Stimulated activated CD8-positive, alpha-beta memory T cell treated with anti-CD3 and anti-CD28 coated beads, Interleukin-12 subunit alpha, Interleukin-12 subunit beta, amount 100 ng/mL, for 4 hours (primary cell): ENCODE measurements around the gene KIAA0825.
"Not testable (repeated sequence)": the region's sequence is repeated elsewhere in the genome, so short reads cannot be mapped to it uniquely, and the experiment has no call there.

Experiments used
- DNase-seq: peaks from one replicate; pipeline ENCODE4 v3.0.0-alpha.2; 2020; ENCODE audit warnings: low read depth

KIAA0825 gene

DNA sequence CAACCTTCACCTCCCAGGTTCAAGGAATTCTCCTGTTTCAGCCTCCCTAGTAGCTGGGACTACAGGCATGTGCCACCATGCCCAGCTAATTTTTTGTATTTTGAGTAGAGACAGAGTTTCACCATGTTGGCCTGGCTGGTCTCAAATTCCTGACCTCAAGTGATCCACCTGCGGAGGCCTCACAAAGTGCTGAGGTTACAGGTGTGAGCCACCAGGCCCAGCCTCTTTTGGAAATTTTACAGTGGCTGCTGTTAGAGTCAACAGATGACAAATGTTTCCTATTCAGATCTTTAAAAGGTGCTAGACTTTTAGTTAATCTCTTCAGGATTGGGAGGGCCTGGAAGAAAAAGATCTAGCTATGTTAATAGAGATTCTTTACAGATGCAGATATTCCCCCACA lies 45.1 kb downstream of the KIAA0825 start:
- not testable (repeated sequence) for DNase-seq

DNA sequence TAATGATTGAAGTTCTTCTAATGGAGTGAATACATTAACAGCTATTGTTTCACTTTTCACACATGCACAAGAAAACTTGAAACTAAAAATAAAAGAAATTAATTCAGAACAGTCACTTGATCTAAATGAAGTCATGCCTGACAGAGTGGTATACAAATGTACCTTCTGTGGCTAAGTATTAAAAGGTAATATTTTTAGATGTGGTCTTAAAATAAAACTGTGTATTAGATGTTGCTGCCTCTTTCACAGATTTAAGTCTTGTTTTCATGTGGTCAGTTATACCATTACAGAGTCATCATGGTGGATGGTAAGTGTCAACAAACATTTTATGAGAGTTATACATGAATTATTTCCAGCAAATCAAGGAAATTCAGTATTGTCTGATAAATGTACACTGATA lies 47.0 kb downstream of the KIAA0825 start:
- DNase-seq = no peak

DNA sequence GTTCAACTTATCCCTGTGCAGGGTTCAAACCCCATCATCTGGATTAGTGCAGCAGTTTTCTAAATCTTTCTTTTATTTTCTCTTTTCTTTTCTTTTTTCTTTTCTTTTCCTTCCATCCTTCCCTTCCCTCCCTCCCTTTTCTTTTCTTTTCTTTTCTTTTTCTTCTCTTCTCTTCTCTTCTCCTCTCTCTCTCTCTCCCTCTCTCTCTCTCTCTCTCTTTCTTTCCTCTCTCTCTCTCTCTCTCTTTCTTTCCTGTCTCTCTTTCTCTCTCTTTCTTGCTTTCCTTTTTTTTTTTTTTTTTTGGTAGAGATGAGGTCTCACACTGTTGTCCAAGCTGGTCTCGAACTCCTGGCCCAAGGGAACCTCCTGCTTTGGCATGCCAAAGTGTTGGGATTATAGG lies 53.6 kb downstream of the KIAA0825 start:
- DNase-seq = no peak

DNA sequence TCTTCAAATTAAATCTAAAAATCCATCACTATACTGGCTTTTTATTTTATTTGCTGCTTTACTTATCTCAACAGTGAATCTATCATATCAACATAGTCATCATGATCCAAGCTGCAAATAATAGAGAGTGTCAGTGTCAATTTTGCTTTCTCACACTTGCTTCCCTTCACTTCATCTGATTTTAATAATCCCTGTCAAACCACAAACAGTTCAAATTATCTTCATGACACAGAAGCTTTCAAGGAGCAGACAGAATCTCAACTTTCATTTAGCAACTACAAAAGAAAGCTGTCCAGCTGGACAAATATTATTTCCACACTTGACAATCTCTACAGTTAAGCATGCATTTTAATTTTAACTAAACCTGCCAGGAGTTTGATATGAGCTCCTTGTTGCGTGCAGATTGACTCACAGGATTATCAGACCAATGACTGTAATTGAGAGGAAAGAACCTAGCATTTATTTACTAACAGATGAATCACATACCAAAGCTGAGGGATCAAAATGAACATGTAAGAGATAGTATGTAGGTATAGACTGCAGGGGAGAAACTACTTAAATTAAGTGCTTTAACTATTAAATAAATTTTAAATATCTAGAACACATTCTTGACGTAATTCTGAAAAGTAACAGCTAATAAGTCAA lies 56.0 kb downstream of the KIAA0825 start:
- no peak for DNase-seq

DNA sequence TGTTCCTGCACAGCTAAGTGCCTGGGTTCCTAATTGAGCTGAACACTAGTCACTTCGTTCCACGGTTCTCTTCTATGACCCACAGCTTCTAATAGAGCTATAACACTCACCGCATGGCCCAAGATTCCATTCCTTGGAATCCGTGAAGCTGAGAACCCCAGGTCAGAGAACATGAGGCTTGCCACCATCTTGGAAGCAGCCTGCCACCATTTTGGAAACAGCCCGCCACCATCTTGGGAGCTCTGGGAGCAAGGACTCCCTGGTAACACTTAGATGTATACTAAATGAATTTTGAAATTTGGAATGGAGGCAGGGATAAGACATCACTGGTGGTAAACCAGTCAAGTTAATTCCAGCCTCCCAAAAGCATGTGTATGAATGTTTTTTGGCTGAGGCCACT lies 60.4 kb downstream of the KIAA0825 start:
- no peak for DNase-seq

DNA sequence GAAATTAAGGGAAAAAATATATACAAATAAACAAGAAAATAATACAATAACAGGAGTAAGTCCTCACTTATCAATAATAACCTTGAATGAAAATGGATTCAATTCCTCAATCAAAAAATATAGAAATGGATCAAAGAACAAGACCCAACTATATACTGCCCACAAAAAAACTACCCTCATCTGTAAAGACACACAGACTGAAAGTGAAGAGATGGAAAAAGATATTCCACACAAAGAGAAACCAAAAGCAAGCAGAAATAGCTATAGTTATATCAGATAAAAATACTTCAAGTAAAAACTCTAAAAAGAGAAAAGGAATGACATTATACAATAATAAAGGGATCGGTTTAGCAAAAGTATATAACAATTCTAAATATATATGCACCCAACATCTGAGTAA lies 66.5 kb downstream of the KIAA0825 start:
- DNase-seq = no peak

DNA sequence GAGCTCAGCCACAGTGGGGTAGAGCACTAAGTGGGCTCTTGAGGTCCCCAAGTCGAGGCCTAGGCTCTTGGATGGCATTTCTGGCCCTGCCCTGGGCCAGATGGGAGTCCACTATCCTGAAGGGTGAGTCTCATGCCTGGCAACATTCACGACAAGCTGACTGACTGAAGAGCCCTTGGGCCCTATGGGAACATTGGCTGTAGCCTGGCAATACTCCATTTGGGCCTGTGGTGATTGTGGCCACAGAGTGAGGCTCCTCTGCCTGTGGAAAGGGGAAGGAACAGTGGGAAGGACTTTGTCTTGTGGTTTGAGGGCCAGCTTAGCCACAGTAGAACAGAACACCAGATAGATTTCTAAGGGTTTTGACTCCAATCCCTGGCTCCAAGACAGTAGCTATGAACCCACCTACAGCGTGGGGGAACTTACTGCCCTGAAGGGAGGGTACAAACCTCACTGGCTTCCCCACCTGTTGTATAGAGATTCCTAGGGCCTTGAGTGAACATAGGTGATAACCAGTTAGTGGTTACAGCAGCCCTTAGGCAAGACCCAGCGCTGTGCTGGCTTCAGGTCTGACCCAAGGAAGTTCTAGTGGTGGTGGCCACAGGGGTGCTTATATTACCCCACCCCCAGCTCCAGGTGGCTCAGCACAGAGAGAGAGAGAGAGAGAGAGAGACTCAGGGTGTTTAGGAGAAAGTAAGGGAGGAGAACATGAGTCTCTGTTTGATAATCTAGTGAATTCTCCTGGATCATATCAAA lies 72.4 kb downstream of the KIAA0825 start:
- no peak for DNase-seq

DNA sequence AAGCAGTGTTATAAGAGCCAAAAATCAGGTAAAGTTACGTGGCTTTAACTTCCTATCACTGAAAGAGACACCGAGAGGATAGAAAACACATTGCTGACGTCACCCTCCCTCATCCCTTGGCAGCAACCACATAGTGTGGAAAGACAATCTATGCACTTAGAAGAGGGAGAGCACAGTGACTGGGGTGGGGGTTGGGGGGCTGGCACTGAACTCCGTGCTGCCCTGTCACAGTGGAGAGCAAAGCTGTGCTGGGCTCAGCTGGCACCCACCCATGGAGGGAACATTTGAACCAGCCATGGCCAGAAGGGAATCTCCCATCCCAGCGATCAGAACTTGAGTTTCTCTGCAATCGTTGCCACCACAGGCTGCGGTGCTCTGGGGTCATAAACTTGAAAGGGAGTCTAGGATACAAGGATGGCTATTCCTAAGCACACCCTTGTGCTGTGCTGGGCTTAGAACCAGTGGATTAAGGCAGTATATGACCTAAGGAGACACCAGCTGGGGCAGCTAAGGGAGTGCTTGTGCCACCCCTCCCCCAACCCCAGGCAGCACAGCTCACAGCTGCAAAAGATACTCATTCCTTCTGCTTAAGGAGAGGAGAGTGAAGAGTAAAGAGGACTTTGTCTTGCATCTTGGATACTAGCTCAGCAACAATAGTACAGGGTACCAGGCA lies 73.4 kb downstream of the KIAA0825 start:
- no peak for DNase-seq

DNA sequence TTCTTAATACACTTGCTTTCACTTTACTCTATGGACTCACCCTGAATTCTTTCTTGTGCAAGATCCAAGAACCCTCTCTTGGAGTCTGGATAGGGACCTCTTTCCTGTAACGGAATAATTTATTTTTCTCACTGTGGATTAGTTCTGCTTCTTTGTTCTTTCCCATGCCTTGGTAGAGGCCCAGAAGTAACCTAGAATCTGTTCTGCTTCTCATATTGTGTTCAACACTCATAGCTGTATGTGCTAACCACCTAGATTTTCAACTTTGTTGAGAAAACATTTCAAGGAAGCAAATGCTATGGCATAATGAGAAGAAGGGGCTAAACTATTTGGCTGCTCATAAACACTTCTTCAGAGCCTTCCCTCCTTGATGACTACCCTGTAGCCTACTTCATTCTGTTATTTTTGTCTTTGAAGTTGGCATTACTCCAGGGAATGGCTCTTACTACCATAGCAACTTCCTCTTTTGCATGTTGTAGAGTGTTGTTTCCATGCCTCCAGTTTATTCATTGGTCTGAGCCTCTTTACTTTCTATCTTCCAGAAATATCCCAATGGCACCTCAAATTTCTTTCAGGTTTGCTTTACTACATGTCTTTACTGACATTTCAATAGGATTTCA lies 74.3 kb downstream of the KIAA0825 start:
- no peak for DNase-seq

DNA sequence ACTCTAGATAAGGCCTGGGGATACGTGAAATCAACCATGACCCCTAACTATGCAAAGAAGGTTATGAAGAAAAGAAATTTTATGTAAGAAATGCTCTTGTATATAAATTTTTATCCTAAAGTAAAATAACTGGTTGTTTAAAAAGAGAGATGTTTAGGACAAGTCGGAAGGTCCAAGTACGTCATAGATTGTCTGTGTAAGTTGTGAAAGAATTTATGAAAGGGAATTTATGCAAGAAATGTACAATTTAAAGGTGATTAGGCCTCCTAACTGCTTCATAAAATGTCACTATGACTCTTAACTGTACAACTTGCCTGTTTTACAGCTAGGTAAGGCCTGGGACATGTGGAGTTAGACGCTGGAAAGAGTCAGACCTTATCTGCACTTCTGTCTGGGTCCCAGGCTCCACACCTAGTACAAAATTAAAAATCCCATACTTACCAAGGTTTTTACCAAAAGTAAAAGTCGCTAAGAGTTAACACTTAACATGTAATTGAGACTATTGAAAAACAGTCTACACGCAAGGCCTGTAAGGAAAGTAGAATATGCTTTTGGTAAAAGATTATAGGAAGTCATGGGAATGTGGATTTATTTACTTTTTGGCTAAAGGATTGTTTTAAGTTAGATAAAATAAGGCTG lies 77.4 kb downstream of the KIAA0825 start:
- no peak for DNase-seq

DNA sequence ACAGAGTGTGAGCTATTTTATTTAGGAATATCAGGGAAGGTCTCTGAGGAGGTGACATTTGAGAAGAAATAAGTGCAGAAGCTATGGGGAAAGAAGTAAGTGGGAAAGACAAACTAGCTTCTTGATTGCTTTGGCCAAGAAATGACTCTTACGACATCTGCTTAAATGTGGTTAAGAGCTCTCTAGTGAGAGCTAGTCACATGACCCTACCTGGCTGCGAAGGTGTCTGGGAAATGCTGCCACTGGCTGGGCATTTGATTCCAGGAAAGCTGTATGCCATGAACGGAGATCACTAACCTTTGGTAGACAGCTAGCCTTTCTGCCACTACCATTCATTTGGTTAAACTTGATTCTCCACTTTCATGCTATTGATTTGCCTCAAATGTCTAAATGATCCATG lies 80.1 kb downstream of the KIAA0825 start:
- no peak for DNase-seq

DNA sequence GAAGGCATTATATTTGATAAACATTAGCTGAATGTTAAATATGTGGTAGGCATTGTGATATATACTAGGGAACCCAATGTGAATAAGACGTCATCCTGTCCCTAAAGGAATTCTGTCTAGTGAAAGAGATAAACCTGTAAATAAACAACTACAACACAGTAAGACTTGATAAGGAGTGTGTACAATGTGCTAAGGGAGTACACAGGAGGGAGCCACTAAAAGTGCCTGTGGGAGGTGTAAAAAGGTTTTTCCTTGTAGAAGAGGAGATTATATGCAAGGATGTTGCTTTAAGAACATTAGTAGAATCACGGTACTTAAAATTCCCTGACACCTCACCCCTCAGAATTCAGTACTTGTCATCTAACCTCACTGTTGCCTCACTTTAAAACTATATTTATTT lies 91.7 kb downstream of the KIAA0825 start:
- no peak for DNase-seq

DNA sequence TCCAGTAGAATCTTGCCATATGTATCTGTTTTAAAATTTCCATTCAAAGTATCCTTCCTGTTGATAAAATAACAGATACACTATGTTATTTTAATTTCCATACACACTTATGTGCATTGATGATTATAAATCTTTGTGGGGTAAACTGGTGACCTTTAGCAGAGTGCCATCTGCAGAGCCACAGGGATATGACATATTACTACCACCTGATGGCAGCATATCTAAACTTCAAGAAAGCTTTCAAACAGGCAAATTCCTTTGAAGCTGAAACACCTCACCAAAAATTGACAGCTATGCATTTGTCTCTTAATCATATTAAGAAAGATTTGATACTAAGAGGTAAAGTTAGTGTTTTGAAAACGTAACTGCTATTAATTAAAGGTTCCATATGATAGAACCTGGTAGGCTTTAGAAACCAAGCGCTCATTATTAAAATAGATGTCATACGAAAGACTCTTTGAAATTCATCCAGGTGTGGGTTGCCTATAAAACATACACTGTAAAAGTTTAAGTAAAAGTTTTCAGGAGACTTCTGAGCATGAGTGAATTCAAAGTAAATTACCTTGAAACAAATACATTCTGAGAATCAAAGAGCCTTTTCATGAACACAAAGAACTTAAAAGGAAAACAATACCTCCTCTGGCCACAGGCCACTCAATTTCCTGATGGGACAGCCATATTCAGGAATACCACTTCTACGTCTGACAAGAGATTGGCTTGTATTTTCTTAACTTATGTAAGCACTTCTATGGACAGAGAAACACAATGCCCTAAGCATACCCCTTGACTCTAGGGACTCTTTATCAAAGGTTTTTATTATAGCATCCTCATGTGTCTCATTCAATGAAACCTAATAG lies 93.3 kb downstream of the KIAA0825 start:
- no peak for DNase-seq

DNA sequence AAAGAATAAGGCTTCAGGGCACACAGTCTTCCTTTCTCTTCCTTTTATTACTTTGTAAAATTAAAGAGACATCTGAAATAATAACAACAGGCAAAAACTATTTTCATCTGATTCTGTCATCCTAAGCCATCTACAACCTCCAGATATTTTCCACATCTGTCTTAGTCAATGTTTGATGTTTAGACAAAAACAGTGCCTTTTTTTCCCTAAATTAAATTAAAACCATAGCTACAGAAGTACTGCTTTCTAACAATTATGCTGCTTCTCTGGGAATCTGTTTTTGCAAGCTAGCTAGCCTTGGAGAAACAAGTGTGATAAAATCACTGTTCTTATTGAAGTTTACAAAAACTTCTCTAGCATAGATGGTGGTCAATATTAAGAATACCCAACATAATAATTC lies 95.4 kb downstream of the KIAA0825 start:
- no peak for DNase-seq

DNA sequence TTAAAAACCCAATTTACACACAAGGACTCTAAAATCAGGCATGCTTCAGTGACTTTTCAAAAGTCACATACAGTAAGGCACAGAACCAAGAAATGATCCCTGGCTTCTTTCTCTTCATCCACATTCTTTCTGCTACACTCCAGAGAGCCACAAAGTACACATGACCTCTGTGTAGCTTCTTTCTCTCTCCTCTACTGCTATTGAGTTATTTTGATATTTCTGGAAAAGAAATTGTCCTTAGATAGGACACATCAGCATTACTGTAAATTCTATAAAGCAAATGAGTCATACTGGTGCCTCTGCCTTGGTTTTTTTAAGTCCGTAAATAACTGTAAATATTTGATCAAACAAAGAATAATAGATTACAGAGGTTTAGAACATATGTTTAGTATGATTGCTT lies 96.3 kb downstream of the KIAA0825 start:
- DNase-seq = no peak

DNA sequence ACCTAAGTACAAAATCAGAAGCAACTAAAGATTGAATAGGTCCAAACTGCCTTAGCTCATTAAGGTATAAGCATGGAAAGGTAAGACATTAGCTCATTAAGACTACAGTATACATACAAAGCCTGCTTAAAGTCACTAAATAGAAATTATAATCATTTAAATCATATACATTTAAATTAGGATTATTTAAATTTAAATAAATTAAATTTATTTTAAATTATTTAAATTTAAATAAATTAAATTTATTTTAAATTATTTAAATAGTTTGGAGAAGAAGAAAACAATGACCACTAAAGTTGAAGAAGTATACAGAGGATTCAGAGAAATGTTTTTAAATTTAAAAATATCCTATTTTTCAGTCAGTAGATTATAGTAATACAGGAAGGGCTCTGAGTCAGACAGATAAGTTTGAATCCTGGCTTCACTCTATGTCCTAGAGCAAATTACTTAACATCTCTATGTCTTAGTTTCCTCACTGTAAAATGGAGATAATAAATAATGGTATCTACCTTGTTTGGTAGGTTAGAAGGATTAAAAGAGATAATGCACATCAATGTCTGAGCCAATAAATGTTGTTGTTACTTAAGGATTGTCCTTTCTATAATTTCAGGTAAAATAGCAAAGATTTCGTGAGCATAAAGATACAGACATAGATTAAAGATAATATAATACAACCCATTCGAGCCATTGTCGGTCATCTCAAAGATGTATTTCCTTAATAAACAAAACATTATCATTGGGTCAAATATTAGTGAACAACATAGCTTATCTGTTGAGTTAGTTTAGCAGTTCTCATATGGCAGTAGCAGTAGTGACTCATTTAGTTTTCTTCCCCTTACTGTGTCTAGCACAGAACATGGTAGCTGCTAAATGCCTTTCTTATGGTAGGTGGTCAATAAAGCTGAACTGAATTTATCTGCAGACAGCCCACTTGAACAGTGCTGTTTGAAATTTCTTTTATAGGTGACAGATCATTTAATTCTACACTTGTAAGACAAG lies 100.6 kb downstream of the KIAA0825 start:
- no peak for DNase-seq

DNA sequence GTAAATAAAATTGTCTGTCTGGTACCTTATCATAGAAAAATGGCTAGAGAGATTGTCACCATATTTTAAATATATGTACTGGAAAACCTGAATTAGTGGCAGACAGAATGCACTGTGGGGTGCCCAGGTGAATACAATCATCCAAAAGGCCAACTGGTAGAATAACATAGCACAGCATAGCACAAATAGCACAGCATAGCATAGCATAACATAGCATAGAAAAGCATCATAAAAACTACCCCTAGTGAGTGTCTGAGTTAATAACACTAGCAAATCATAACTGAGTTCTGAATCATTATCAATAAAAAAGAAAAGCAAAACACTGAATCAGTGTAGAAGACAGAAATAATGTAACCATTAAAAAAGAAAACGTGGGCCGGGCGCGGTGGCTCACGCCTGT lies 102.3 kb downstream of the KIAA0825 start:
- no peak for DNase-seq

DNA sequence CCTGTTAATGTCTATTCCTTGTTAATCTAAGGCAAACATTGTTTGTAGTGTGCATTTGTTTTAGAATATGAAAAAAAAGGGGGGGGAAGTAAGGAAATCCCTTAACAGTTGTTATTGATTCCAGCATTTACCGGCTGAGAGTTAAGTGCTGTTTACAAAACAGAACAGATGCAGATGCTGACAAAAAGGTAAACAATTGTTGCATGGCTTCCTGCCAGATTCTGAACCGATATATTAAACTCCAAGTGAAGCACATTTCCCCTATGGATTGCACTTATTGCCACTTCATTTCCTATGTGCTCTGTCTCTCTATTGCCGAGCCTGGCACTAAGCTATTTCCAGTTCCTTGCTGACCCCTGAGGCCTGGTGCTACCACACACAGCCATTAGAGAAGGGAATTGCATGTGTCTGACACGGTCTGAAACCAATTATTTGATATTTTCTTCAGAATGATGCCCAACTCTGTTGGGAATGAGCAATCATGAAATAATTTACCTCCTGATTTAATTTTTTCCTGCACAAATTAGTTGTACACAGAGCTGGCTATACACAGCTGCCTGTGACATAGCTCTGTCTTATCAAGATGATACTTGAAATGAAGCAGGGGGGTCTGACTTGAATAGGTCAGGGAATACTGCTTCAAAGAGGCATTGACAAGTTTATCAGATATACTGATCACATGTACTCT lies 109.8 kb downstream of the KIAA0825 start:
- DNase-seq = no peak

DNA sequence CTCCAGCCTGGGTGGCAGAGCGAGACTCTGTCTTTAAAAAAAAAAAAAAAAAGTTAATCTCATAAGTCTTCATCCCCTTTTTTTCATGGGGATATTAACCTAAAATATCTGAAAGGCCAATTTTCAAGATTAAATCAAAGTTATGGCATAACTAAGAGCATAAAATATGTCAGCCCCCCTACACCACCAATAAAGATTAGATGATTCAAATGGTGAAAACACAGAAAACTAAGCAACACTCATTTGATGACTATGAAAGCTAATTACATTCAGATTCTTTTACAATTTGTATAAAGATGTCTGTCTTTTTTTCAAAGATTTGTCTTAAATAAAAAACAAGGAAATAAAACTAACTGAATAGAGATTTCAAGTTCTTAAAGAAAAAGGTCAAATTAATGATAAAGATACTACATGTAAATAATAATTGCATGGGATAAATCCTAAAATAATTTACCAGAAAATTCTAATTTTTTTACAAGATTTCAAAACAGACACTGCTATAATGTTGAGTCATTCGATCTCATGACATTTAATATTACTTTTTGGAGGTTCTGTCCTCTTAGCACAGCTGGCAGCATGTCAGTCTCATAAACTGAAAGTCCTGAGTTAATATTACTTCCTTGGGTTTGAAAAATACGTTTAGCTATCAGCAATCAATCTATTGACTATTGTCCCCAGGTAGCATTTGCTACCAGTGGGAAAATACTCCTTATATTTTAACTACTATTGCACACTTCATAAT lies 112.9 kb downstream of the KIAA0825 start:
- no peak for DNase-seq
